ENCODE data around the gene ADAMTS20.

The ADAMTS20 gene

GRCh38 chr12:43482311-43483085 lies 69.5 kb downstream of the ADAMTS20 start:
- no peak for DNase-seq

- DNase-seq = no peak
Observed at GRCh38 chr12:43480591-43480990, 71.4 kb downstream of the ADAMTS20 start.

GRCh38 chr12:43462741-43463140 lies 89.3 kb downstream of the ADAMTS20 start:
- no peak for DNase-seq

- DNase-seq = no peak
Observed at GRCh38 chr12:43462080-43462479, 89.9 kb downstream of the ADAMTS20 start.

DNA sequence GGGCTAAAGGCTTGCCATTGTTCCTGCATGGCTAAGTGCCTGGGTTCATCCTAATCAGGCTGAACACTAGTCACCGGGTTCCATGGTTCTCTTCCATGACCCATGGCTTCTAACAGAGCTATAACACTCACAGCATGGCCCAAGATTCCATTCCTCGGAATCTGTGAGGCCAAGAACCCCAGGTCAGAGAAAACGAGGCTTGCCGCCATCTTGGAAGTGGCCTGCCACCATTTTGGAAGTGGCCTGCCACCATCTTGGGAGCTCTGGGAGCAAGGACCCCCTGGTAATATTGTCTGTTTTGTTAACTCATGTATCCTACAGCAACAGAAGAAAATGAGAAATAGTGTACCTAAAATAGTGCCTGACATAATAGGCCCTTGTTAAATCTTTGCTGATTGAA lies 92.7 kb downstream of the ADAMTS20 start:
- DNase-seq = no peak

- no peak for DNase-seq
Observed at GRCh38 chr12:43453761-43454160, 98.2 kb downstream of the ADAMTS20 start.

DNA sequence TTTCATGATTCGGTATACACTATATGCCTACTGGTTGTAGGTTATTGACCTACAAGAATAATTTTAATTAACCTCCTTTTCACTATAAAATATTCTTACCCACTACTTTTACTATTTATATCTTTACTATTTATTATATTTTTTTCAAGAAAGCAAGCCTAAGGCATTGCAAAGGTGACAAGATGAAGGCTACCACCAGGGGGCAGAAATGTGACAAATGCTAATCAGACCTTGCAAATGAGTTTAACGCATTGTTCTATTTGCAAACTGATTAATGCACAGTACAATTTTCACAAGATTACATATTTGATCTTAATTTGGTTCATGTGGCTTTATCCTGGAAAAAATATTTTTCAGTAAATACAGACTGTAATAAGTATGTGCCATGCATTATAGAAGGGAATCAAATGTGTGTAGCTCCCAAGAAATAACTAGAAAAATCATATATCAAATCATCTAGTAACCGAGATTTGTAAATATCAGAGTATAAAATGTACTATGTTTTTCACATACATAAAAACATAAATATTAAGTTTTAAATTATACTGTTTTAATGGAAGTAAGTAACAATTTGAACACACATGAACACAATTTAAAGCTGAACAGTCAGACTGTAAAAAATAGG lies 107.0 kb downstream of the ADAMTS20 start:
- DNase-seq = no peak

DNA sequence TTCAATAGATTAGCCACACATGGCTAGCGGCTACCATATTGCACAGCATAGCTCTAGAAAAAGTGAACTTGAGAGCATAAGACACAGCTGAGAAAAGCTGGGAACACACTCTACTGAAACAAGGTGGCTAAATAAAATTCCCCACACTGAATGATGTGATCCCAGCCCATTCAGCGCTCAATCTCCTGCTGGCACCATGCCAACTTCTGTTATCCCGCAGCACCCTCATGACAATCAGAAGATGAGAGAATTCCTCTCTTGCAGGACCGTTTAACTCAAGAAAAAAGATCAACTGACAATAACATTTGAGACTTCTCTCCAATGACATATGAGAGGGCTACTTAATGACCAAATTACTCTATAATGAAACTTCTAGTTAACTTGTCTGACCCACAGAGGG lies 115.4 kb downstream of the ADAMTS20 start:
- DNase-seq = no peak

DNA sequence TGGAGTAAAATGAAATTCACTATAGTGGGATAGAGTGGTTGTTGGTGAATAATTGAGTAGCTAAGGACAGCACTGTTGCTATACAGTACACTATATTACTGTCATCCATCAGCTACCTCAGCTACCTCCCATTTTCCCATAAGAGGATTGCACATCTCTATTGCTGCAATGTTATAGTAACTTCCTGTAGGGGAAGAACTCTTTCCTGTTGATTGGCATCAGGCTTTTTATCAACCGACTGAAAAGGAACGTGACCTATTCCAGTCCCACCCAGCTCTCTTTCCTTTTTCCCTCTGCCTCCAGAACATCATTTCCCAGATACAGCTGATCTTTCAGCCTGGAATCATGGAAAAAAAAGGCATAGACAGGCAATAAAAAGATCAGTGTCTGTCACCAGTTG lies 117.4 kb downstream of the ADAMTS20 start:
- no peak for DNase-seq

DNA sequence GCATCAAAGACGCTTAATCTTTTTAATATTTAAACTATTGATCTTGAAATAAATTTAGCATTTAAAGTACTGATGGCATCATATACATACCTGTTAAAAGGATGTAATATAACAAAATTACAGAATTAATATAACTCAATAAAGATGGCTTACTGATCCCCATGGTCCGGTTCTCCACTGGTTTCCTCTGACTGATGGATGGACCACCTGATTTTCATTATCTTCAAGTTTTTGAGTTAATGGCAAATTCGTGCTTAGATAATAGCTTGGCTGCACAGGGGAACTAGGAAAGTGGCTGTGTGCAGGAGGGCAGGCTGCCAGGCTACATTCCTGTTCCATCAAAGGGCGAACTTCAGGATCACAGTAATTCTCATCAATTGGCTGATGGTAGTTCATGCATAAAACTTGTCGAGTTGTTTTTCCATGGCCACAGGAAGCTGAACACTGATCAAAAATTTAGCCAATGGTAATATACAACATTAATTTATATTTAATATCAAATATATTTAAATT lies 123.9 kb downstream of the ADAMTS20 start:
- no peak for DNase-seq

GRCh38 chr12:43425361-43425760 lies 126.6 kb downstream of the ADAMTS20 start:
- no peak for DNase-seq

DNA sequence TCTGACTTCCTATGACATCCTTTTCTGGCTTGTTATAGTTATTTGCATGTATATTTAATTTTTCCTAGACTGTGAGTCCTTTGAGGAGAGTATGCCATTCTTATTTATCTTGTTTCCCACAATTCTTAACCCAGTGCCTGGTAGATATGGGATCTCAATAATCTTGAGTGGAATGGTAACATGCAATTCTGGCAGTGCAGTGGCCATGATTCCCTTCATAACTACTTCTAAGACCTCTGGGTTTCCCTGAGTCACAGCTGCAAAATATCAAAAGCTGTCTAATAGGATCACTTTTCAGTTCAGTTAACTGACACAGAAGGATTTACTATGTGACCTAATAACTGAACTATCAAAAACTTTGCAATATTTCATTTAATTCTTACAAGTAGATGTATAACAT lies 135.0 kb downstream of the ADAMTS20 start:
- DNase-seq = no peak

DNA sequence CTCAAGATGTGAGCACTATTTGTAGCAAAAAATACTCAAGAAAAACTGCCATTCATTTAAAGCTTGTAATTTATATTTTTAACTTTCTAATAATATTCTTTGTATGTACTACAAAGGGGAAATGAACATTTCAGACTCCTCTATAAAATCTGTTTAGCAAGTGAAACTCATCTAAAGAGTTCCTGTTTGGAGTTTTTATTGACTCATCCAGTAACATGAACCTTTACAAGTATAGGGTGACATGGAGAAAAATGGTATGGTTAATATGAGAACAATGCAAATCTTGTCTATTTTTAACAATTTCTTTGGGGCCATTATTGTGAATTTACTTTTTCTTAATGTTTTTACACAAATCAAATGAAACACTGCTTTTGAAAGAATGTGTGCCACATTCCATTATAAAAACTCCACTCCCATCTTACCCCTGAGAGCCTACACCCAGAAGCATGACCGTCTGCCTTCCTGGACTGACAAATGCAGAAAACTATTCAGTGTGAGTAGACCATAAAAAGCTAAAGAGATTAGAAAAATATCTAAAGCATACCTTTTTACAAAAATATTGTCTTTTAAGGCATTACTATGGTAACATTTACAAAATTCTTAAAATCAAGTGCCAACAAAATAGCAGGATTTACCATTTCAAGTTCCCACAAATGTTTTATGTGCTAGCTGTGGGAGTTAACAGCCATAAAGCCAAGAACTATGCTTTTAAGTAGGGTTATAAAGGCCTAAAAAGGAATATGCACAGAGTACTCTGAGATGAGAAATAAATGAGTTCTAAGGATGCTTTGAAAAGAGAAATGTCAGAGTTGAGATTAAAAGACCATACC lies 144.0 kb downstream of the ADAMTS20 start:
- DNase-seq = no peak

DNA sequence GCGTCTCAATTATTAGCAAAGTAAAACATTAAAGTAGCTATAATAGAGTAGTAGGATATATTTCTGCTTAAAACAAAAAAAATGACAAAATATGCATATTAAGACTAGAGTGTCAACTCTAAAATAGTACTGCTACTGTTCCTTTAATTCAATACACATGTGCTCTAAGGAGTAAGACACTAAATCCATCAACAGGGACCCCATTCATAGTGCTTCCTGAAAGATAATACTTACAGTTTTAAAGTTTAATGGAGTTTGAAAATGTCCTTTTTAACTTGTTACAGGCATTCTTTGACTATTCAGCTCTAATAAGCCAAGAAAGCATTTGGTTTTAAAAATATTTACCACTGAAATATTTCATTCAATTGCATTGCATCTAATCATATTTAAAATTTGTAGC lies 145.2 kb downstream of the ADAMTS20 start:
- DNase-seq = no peak

DNA sequence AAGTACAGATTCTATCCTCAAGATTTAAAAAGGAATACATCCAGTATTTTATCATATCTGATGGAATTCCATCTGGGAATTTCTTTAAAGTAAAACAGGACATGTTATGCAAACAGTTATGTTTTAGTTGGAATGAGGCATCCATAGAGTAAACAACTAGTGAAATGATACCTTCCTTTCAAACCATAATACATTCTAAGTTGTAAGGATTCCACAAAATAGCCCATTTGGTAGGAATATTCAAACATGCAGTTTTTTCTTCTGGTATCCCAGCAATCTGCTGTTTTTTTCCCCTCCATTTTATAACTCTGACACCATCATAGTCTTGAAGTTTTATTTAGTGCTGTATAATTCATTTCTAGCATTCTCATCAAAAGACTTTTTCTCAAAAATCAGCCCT lies 149.6 kb downstream of the ADAMTS20 start:
- DNase-seq = no peak

DNA sequence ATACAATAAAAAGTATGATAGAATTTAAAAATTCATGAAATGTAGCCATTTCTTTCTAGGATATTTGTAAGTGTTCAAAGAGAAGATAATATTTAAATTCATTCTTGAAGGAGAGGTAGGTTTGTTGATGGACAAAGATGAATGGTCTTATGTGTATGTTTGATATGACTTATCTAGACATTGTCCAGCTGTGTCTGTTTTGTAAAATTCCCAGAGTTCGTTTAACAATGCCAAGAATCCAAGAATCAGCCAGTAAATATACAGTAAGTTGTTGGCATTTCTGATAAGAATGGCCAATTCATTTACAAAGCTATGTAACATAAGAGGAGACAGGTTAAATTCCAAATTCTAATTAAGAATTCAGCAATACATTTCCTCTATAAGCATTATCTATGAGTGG lies 150.9 kb downstream of the ADAMTS20 start:
- DNase-seq = no peak

- DNase-seq = no peak
Observed at GRCh38 chr12:43396671-43397070, 155.3 kb downstream of the ADAMTS20 start.

DNA sequence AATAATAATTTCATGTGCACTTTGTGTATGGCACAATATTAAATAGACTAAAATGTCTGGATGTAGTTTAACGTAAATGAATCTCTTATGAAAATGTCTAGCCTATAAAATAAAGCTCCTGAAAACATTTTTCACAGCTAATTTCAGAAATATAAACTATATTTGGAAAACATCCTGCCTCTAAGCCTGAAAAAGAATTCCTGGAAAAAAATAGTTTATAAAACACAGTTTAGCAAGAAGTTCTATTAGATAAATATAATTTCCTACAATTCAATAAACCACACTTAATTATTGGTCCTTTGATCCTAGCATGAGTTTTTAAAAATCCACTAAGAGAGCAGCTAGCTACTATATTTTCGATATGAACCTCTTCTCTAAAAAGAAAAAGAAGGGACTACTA lies 159.9 kb downstream of the ADAMTS20 start:
- DNase-seq = no peak

- no peak for DNase-seq
Observed at GRCh38 chr12:43381879-43382278, 170.1 kb downstream of the ADAMTS20 start.

DNA sequence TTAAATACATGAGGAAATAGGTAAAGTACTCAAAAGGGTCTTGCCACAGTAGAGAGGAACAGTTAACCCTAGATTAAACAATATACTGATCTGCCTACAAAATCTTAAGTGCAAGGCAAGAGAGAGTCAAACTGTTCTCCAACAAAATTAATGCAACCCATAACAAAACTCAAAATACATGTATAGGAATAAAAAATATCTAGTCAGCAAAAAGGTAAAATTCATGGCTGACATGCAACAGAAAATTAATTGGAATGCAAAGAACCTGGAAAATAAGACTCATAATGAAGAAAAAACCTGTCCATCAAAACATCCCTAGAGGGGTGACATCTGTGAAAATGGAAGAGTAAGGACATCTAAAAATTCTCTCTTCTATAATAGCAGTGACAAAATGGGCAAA lies 173.6 kb downstream of the ADAMTS20 start:
- DNase-seq = no peak

DNA sequence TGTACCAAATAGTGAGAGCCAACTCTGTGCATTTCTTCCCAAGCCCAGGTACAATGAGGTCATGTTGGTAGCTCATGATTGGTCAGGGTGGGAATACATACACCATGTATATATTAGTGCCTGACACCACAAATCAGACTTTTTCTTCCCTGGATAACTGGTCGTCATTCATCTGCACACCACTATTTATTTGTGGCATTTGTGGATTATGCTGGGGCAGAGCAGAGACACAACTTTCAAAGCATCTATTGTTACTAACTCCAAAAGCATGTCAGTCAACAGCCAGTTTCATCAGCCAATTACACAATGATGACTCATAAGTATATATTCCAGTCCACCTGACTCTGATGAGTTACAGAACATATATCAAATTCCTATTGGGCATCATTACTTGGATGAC lies 181.7 kb downstream of the ADAMTS20 start:
- no peak for DNase-seq

GRCh38 chr12:43362910-43363694 lies 188.9 kb downstream of the ADAMTS20 start:
- DNase-seq = no peak

Data from DMS79 (cell line).